Measurements from ENCODE around the gene CRYBB1.
A peak's percentile ranks its signal among the peaks of the same experiment; 100 is the strongest.
"Not testable (repeated sequence)": the region's sequence is repeated elsewhere in the genome, so short reads cannot be mapped to it uniquely, and the experiment has no call there.

CRYBB1 gene

GRCh38 chr22:26635117-26635516 is 17.3 kb upstream of the CRYBB1 start:
- no peak for DNase-seq

DNA sequence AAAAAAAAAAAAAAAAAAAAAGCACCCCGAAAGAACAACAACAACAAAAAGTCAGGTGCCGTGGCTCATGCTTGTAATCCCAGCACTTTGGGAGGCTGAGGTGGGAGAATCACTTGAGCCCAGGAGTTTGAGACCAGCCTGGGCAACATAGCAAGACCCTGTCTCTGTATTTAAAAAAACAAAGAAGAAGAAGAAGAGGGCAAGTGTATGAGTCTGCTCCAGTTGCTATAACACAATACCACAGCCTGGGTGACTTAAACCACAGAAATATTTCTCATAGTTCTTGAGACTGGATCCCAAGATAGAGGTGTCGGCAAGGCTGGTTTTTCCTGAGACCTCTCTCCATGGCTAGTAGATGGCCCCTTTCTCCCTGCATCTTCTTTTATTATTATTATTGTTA is 16.4 kb upstream of the CRYBB1 start:
- no peak for DNase-seq

- DNase-seq, result no peak
These were observed 14.8 kb upstream of the CRYBB1 start for GRCh38 chr22:26632422-26633155.

DNA sequence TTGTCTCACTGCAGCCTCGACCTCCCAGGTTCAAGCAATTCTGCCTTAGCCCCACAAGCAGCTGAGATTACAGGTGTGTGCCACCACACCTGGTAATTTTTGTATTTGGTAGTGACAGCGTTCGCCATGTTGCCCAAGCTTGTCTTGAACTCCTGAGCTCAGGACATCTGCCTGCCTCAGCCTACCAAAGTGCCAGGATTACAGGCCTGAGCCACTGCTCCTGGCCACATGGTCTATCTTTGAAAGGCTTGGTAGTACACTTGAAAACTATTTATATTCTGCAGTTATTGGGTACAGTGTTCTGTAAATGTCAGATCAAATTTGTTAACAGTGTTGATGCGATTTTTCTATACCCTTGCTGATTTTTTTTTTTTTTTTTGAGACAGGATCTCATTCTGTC is 13.5 kb upstream of the CRYBB1 start:
- DNase-seq, result no peak

DNA sequence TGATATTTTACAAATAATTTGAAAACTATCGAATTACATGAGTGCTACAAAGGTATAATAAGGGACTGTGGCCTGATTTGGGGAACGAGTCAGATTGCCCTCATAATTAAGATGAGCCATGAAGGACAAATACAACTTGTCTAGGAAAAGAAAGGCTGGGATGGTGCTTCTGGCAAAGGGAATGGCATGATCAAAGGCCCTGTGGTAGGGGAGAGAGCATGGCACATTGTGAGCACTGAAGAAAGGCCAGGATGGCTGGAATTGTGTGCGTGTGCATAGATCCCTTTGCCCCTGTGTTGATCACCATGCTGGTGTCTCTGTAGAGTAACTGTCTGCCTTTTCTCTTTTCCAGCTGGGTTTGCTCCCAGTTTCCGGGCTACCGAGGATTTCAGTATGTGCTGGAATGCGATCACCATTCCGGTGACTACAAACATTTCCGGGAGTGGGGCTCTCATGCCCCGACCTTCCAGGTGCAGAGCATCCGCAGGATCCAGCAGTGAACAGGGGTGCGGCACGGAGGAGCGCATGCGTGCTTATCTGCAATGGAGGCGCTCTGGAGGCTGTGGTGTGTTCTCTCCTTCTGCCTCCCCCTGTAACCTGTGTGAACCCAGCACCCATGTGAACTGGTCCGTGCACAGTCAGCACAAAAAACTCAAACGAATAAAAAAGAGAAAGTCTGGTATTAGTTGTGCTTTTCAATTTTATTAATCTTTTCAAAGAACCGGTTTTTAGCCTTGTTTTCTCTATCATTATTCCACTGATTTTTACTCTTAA is 12.3 kb upstream of the CRYBB1 start:
- no peak for DNase-seq

DNA sequence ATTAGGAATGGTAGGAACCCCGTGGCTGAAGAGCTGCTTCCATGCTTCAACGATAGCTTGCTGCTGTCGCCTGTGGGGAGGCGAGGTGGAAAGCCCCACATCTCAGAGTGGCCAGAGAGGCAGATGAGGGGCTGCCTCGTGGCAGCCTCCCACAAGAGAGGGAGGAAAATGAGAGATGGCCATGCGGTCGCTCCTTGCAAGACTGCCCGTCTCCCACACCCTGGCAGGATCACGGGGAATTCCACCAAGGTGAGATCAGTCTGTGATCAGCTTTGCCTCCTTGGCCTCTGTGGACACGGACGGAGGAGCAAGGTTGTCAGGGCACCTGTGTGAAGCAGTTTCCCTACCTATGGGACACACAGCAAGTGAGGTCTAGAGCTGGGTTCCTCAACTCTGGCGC is 7.0 kb upstream of the CRYBB1 start:
- DNase-seq, result no peak

DNA sequence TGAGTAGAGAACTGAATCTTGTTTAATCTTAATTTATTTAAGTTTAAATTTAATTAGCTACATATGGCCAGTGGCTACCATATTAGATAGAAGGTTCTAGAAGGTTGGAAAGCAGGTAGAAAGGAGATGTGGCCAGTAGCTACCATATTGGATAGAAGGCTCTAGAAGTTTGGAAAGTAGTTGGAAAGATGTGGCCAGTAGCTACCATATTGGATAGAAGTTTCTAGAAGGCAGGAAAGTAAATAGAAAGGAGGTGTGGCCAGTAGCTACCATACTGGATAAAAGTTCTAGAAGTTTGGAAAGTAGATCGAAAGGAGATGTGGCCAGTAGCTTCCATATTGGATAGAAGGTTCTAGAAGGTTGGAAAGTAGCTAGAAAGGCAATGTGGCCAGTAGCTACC is 6.2 kb upstream of the CRYBB1 start:
- DNase-seq, result no peak

- DNase-seq, result no peak
These were observed 3.8 kb upstream of the CRYBB1 start, which contains the start of gene CRYBA4 for GRCh38 chr22:26621663-26622062. TSS of gene CRYBA4 (plus strand) at chr22:26621963. CDS start at chr22:26622597, 634 bp downstream.

DNA sequence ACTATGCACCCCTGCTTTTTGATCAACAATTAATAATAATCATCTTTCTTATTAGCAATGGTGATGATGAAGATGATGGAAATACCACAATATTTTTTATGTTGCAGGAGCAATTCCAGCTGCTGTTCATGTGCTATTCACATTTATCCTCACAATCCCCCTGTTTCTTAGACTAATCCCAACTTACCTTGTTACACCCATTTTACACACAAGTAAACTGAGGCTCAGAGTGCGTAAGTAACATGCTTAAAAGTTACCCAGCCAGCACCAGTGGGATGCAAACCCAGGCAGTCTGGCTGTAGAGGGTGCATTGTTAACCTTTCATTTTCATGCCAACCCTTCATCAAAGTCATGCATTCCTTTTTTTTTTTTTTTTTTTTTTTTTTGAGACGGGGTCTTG is 2.4 kb upstream of the CRYBB1 start:
- no peak for DNase-seq

DNA sequence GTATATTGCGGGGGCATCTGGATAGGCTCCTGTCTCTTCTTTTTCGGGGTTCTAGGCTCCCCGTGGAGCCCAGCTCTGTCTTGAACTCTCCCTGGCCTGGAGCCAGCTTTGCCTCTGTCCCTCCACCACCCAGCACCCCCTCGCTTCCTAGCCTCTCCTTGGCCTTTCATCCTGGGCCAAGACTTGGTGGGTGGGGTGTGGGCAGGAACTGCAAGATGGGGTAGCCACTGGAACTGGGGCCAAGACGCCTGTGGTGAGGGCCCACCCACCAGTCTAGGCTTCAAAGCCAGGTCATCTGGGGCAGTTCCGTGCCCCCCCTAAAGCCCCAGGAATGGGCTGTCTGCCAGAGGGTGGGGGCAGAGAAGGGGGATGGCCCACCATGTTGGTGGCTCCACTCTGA is 1.7 kb upstream of the CRYBB1 start:
- DNase-seq, result no peak

- DNase-seq, result no peak
These were observed 628 bp upstream of the CRYBB1 start for GRCh38 chr22:26618455-26618854.

DNA sequence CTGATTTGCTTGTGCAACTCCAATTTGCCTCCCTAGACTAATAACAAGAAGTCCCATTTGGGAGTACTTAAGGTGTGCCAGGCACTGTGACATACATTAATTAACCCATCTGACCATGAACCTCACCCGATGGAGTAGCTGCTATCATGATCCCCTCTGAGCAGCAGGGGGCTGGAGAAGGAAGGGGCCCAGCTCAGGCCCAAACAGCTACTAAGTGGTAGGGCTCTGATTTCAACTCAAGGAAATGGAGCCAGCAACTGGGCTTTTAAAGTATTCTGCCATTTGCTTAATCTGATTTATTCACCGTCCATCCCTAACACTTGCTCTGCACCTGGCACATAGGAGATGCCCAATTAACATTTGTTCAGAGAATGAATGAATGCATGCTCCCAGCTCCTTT is 1.2 kb downstream of the CRYBB1 start:
- no peak for DNase-seq

- no peak for DNase-seq
These were observed 1.9 kb downstream of the CRYBB1 start for GRCh38 chr22:26615830-26616435.

DNA sequence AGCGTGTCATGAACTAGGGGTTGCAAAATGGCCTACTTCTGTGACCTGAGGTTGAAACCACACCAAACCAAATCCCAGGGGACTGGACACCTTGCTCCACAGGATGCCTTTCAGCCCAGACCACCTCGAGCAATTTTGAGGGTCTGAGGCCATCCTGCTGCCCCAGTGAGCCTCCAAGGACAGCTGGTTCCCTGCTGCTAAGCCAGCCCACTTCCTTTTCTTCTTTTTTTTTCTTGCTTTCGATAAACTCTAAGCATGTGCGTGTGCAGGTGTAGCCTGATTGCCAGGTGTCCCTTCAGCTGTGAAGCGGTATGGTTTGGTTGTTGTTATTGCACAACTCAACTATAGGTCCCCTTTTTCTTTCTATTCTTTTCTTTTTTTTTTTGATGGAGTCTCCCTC is 2.7 kb downstream of the CRYBB1 start:
- no peak for DNase-seq

DNA sequence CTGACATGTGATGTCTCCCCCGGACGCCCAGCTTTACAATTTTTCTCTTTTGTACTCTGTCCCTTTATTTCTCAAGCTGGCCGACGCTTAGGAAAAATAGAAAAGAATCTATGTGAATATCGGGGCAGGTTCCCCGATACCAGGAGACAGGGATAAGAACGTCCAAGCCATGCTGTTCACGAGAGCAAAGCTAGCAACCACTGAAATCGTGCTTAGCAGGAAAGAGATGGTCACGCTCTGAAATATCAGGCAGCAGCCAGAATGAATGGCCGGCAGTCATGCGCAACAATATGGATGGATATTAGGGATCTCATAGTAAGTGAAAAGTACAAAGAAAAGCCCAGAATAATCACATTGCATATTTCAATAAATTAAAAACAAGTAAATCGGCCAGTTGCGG is 3.5 kb downstream of the CRYBB1 start:
- no peak for DNase-seq

DNA sequence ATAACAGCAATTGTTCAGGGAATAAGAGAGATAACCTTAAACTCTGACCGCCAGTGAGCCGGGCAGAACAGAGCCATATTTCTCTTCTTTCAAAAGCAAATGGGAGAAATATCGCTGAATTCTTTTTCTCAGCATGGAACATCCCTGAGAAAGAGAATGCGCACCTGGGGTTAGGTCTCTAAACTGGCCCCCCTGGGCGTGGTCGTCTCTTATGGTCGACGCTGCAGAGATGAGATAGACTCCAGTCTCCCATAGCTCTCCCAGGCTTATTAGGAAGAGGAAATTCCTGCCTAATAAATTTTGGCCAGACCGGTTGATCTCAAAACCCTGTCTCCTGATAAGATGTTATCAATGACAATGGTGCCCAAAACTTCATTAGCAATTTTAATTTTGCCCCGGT is 4.1 kb downstream of the CRYBB1 start:
- not testable (repeated sequence) for DNase-seq

GRCh38 chr22:26612652-26613051 is 5.2 kb downstream of the CRYBB1 start:
- DNase-seq, result no peak

- DNase-seq, result no peak
These were observed 6.8 kb downstream of the CRYBB1 start for GRCh38 chr22:26610996-26611395.

- DNase-seq, result peak; percentile 8
These were observed 7.5 kb downstream of the CRYBB1 start for GRCh38 chr22:26610072-26610958.

- DNase-seq, result no peak
These were observed 8.5 kb downstream of the CRYBB1 start for GRCh38 chr22:26609287-26609686.

- no peak for DNase-seq
These were observed 9.7 kb downstream of the CRYBB1 start for GRCh38 chr22:26608129-26608528.

DNA sequence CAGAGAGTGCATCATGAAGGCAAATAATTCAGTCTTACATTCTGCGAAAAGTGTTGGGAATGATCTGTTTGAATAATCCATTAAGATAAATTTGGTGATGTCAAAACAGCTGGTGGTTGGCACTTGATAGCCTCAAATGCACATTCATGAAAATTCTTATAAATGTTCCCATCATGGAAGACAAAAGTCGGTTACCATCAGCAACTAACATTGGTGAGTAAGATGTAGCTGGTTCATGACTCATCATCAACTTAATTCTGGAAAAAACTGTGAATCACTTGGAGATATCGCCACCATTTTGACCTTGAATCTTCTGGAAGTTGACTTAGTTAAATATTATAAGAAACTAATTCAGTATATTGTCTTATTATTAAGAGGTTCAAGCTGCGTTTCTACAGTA is 11.2 kb downstream of the CRYBB1 start:
- no peak for DNase-seq

DNA sequence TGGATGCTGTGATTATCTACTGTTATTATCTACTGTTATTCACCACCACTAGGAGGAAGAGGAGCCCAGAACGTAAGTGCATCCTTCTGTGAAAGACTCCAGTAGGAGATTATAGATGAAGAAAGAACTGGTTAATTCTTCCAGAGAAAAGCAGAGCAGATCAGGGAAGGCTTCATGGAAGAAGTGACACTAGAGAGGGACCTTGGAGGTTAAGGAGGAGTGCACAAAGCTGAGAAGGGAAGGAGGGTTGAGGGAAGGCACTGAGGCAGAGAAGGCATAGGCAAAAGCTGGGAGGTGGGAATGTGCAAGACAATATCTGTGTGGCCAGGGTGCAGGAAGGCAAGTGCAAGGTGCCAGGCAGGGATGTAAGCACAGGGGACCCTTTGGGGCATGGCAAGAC is 13.5 kb downstream of the CRYBB1 start:
- no peak for DNase-seq

Measured in activated CD4-positive, alpha-beta T cell treated with anti-CD3 and anti-CD28 coated beads, Interleukin-2, amount 50 U/mL, for 1 hour (primary cell).